ENCODE data around the gene MACF1. TPM values are rescaled to one million over a fixed set of nuclear protein-coding genes. Genes with fewer than 3 reads are reported as not detected.
A peak's percentile ranks its signal among the peaks of the same experiment; 100 is the strongest.

Gene MACF1
- total RNA-seq, 1 donor from 2014 or later: 322 TPM

DNA sequence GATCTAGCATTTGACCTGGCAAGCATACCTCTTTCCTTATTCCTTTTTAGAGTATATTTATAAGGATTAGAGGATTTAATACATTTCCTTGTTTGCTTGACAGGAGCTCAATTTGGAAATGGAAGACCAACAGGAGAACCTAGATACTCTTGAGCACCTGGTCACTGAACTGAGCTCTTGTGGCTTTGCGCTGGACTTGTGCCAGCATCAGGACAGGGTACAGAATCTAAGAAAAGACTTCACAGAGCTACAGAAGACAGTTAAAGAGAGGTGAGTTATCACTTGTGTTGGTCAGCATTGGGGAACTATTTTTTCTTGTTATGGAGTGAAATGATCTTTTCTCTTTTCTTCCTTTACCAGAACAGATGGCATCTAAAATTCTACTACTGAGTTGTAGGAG is 163.6 kb downstream of the MACF1 start:
- no peak for DNase-seq (ENCODE audit: low spot score)
- intact Hi-C loops (cut with DNase I): loop anchor here (5.0 kb wide), 1 partner anchor 1421 kb away; the partner anchor contains the start of gene INPP5B
- no peak for ATAC-seq

DNA sequence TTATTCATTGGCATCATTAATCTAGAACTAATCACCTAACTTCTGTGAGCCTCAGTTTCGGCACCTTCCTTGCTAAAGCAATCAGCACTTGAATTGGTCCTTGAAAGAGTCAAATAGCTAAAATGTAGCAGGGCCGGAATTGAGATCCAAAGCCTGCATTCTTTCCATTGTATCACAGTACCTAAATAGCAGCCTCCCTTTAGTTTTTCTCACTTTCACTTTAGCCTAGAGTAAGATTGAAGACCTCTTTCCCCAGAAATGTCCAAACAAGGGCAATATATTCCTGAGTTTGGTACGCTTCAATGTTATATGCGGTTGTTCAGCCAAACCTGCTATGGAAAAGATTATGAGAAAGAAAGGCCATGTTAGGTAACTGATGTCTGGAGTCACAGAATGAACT is 165.1 kb downstream of the MACF1 start:
- intact Hi-C loops (cut with DNase I): loop anchor here (5.0 kb wide), 1 partner anchor 1422 kb away; the partner anchor contains the start of gene INPP5B
- DNase-seq (ENCODE audit: low spot score): no peak
- ATAC-seq: no peak

DNA sequence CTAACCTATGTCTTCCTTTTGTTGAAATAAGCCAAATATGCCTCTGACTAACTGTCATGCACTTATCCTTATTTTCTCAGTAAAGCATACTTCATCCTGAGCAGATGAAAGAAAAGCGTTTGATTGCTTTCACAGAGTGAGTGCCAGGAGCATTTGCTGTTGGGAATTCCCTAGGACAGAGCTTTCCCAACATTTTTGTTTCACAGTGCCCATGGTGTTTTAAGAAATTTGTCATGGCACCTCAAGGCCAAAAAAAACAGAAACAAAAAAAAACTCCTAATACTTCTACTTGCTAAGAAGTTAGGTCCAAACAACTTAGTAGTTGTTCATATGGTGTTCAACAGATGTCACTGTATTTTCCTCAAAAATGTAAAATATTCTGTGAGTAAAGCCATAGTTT is 166.1 kb downstream of the MACF1 start:
- no peak for DNase-seq (ENCODE audit: low spot score)
- peak; percentile 75 for ATAC-seq
- intact Hi-C loops (cut with DNase I): no loop called here

DNA sequence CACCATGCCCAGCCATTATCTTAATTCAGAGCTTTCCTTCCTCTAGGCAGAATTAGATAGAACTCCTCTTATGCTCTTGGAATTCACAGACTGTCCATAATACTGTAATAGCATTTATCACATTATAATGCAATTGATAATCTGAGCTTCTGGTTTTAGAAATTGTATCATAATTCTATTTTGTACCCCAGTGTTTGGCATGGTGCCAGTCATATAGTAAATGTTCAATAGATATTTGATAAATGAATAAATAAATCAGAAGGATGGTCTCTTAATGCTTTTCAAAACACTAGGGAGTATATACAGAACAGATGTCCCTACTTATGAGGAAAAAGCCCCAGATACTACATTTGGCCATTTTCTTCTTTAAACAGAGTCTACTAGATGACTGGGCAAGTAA is 167.6 kb downstream of the MACF1 start:
- ATAC-seq (no peak), DNase-seq (ENCODE audit: low spot score) (no peak)
- intact Hi-C loops (cut with DNase I): no loop called here

DNA sequence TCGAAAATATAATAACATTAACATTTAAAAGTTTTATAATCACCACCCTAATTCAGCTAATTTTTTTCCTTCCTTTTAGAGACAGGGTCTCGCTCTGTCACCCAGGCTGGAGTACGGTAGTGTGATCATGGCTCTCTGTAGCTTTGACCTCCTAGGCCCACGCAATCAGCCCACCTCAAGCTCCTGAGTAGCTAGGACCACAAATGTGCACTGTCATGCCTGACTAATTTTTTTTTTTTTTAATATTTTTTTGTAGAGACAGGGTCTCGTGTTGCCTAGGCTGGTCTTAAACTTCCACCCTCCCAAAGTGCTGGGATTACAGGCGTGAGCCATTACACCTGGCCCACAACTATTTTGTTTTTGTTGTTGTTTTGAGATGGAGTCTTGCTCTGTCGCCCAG is 172.2 kb downstream of the MACF1 start:
- ATAC-seq: no peak
- intact Hi-C loops (cut with DNase I): no loop called here
- DNase-seq (ENCODE audit: low spot score): no peak

DNA sequence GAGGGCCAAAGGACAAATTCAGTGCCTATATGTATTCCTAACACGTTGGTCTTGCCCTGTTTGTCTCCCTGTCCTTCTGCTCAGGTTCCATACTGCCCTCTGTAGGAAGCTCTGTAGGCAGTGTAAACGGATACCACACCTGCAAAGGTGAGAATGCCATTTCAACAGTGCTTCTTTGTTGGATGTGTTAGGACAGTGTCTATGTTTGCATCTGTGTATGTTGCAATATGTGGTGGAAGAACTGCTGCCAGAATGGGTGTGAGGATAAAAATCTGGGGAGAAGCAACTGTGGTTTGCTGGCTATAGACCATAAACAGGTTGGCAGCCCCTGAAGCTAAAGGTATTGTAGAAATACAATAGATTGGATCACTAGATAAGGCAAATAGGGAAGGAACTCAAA is 173.9 kb downstream of the MACF1 start:
- no peak for ATAC-seq
- intact Hi-C loops (cut with DNase I): no loop called here

DNA sequence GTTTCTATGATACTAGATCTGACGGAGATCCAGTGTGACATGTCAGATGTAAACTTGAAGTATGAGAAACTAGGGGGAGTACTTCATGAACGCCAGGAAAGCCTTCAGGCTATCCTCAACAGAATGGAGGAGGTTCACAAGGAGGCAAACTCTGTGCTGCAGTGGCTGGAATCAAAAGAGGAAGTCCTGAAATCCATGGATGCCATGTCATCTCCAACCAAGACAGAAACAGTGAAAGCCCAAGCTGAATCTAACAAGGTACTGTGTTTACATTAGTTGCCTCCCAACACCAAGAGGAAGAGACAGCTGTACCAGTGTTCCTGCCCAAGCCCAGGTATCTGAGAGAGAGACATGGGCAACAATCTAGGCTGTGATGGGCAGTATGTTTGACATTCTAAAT is 174.7 kb downstream of the MACF1 start:
- DNase-seq (ENCODE audit: low spot score) (no peak), ATAC-seq (no peak)
- intact Hi-C loops (cut with DNase I): no loop called here

More for the DNA sequence above, 173.9 kb downstream of the MACF1 start:
- no peak for DNase-seq (ENCODE audit: low spot score)

DNA sequence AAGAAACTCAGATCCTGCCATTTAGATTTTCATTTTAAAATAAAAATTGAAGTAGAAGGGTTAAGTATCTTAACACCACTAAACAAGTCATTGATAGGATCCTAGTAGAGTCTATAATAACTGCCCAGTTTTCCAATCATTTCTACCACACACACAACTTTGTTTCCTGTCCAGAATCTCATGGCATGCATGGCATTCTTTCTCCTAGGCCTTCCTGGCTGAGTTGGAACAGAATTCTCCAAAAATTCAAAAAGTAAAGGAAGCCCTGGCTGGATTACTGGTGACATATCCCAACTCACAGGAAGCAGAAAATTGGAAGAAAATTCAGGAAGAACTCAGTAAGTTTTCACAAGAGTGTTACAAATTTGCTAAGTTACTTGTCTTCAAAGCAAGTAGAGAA is 175.5 kb downstream of the MACF1 start:
- DNase-seq (ENCODE audit: low spot score): no peak
- ATAC-seq: no peak
- intact Hi-C loops (cut with DNase I): loop anchor here (1.0 kb wide), 1 partner anchor 44 kb away; no protein-coding TSS in a partner anchor

DNA sequence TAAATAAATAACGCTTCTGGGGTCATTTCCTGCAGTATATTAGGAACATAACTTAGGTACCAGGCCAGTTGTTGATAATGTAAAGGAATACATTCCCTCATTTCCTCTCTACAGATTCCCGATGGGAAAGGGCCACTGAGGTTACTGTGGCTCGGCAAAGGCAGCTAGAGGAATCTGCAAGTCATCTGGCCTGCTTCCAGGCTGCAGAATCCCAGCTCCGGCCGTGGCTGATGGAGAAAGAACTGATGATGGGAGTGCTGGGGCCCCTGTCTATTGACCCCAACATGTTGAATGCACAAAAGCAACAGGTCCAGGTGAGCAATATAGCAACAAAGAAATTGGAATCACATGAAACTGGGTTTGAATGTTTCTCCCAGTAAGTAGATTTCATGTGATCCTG is 177.3 kb downstream of the MACF1 start:
- intact Hi-C loops (cut with DNase I): no loop called here
- ATAC-seq (no peak), DNase-seq (ENCODE audit: low spot score) (no peak)

DNA sequence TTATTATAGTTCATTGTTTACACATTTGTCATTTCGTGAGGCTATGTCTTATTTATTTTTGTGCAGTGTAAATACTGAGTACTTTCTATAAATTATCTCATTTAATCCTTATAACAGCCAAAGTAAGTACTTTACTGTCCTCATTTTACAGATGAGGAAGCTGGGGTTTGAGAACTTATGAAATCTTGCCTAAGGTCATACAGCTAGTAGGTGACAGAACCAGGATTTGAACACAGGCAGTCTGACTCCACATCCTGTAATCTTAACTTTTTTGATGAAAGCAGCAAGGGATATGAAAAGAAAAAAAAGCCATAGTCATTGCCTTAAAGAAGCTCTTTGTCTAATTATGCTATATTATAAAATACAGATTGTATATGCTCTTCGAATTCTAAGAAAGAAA is 179.8 kb downstream of the MACF1 start:
- ATAC-seq: no peak
- intact Hi-C loops (cut with DNase I): no loop called here
- DNase-seq (ENCODE audit: low spot score): no peak

DNA sequence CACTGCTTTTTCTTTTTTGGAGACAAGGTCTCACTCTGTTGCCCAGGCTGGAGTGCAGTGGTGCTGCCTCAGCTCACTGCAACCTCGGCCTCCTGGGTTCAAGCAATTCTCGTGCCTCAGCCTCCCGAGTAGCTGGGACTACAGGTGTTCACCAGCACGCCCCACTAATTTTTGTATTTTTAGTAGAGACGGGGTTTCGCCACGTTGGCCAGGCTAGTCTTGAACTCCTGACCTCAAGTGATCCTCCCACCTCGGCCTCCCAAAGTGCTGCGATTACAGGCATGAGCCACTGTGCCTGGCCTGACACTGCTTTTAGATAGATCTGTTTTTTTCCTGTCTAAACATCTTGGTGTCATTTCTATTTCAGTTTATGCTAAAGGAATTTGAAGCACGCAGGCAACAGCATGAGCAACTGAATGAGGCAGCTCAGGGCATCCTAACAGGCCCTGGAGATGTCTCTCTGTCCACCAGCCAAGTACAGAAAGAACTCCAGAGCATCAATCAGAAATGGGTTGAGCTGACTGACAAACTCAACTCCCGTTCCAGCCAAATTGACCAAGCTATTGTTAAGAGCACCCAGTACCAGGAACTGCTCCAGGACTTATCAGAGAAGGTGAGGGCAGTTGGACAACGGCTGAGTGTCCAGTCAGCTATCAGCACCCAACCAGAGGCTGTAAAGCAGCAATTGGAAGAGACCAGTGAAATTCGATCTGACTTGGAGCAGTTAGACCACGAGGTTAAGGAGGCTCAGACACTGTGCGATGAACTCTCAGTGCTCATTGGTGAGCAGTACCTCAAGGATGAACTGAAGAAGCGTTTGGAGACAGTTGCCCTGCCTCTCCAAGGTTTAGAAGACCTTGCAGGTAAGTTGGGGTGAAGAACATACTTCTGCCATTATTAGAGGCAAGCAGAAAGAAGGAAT is 180.8 kb downstream of the MACF1 start:
- peak; percentile 53 for ATAC-seq
- intact Hi-C loops (cut with DNase I): no loop called here
- DNase-seq (ENCODE audit: low spot score): no peak

DNA sequence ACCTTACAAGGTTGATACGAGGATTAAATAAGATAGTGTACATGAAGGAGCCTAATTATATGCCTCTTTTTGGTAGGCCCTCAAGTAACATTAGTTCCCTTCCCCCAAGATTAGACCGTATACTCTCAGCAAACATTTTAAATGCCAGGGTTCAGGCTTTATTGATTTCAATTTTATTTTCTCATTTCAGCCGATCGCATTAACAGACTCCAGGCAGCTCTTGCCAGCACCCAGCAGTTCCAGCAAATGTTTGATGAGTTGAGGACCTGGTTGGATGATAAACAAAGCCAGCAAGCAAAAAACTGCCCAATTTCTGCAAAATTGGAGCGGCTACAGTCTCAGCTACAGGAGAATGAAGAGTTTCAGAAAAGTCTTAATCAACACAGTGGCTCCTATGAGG is 182.5 kb downstream of the MACF1 start:
- no peak for ATAC-seq
- intact Hi-C loops (cut with DNase I): no loop called here
- DNase-seq (ENCODE audit: low spot score): no peak

DNA sequence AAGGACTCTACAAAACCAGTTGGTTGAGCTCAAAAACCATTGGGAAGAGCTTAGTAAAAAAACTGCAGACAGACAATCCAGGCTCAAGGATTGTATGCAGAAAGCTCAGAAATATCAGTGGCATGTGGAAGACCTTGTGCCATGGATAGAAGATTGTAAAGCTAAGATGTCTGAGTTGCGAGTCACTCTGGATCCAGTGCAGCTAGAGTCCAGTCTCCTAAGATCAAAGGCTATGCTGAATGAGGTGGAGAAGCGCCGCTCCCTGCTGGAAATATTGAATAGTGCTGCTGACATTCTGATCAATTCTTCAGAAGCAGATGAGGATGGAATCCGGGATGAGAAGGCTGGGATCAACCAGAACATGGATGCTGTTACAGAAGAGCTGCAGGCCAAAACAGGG is 183.0 kb downstream of the MACF1 start:
- ATAC-seq: no peak
- intact Hi-C loops (cut with DNase I): no loop called here
- no peak for DNase-seq (ENCODE audit: low spot score)

DNA sequence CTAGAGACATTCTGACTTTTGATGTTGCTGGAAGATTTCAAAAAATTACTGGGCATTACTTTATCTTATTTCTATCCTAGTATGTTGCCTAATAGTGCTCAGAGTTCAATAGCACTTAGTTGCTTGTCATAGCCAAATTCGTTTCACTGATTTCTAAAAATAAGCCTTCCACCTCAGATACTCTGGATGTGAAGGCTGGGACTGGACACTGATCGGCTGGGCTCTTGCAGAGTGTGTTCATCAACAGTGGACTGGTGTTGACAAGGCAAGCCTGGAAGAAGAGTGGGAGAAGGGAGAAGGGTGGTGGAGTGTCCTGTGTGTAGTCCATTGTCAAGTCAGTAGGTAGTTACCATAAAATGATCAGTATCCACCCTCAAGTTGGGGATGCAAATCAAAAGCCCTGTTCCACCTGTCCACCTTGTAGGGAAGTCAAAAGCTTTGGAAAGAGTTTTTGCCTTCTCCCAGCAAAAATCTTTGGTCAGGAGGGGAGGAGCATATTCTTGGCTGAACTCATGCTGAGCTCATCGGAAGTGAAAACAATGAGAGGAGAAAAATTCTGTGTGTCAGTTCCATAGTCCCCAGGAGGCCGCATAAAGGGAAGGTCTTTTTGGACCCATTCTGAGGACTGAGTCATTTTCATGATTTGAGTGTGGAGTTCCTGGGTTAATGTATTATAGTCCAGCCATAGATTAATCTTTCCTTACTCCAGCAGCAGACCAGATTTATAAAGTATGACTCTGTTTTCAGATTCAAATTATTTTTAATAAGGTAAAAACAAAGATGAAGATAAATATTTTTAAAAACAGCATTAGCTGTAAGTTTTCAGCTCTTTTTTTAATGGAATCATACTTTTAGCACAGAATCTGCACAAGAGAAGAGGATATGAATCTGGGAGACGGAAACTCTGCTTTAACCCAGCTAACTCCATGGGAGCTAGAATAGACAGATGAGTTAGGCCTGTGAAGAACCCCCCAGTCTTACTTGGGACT is 187.5 kb downstream of the MACF1 start:
- DNase-seq (ENCODE audit: low spot score) (no peak), ATAC-seq (peak; percentile 87)
- intact Hi-C loops (cut with DNase I): no loop called here

DNA sequence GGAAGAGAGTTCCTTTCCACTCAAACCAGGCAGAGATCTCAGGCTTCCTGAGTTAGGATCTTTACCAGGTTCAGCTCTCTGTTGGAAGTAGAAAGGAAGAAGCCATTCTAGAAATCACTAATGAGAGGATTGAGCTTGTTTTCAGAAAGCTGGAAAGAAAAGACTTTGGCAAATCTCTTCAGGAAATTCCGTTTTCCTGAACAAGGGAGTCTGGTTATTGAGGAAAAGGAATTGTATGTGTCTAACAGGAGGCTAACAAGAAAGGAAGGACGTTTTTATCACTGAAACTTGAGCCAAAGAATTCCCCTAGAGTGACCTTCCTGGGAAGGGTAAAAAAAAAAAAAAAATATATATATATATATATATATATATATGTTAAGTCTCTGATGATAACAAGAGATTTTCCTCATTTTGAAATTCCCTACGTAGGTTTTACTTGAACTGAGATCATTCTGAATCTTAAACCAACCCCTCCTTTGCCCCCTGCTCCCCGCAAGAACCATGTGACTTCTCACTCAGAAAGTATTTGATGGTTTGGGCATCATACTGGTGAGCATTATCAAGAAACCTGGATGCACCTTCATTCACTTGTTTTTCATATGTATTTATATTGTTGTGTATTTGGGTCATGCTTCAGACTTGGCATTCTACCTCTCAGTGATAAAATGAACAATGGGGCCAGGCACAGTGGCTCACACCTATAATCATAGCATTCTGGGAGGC is 188.5 kb downstream of the MACF1 start:
- no peak for ATAC-seq
- intact Hi-C loops (cut with DNase I): no loop called here

DNA sequence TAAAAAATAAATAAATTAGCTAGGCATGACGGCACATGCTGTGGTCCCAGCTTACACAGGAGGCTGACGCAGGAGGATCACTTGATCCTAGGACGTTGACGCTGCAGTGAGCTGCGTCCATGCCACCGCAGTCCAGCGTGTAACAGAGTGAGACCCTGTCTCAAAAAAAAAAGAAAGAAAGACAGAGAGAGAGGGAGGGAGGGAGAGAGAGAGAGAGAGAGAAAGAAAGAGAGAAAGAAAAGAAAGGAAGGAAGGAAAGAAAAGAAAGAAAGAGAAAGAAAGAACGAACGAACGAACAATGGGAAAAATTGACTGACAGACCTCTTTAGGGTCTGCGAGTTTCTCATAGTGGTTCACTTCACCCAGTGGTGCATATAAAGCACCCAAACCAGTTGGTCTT is 189.2 kb downstream of the MACF1 start:
- DNase-seq (ENCODE audit: low spot score) (no peak), ATAC-seq (no peak)
- intact Hi-C loops (cut with DNase I): no loop called here

More for the DNA sequence above, 188.5 kb downstream of the MACF1 start:
- no peak for DNase-seq (ENCODE audit: low spot score)

DNA sequence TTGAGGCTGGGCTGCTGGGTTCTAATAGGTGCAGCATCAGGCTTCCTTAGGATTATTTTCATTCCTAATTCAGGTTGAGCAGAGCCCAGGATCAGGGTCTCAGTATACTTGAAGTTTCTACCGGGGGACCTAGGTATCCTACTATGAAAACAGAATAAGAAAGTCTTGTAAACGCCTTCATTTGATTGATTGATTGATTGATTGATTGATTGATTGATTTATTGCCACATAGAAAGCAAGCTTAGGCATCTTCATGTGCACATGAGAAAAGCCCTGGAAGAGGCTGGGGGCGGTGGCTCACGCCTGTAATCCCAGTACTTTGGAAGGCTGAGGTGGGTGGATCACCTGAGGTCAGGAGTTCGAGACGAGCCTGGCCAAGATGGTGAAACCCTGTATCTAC is 189.6 kb downstream of the MACF1 start:
- DNase-seq (ENCODE audit: low spot score) (no peak), ATAC-seq (no peak)
- intact Hi-C loops (cut with DNase I): no loop called here

DNA sequence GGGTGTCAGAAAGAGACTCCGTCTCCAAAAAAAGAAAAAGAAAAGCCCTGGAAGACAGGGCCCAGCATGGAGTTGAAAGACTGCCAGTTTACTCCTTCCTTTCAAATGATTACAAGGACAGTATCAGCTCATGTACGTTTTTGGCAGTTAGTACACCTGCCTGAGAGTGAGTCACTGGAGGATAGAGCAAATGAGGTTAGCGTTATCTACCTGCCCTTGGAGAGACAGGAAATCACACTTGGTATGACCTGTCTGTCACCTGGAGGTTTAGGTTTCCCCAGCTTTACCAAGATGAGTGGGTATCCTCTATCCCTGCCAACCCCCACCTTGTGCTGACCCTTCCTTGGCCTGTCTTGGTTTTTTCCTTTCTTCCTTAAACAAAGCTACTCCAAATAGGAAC is 190.1 kb downstream of the MACF1 start:
- DNase-seq (ENCODE audit: low spot score) (no peak), ATAC-seq (no peak)
- intact Hi-C loops (cut with DNase I): no loop called here

DNA sequence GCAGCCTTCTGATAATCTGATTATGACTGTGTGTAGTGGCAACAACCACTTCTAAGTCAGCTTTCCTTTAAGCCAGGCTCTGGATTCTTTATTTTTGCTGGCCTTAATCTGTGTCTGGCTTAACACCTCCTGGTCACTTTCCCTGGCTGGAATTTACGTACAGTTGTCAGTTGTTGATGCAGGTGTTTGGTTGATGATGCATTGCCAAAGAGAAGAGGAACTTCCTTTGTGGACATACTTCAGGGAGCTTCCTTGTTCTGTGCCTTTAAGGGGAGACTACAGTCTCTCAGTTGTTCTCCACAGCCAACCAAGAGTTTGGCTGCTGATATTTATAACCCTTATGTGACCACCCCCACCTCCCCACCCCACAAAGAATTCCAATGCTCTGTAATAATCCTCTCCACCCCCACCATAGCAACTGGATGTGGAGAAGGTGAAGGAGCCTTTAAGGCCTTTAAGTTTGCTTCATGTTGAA is 190.9 kb downstream of the MACF1 start:
- ATAC-seq (peak; percentile 55), DNase-seq (ENCODE audit: low spot score) (no peak)
- intact Hi-C loops (cut with DNase I): no loop called here

All from sciatic nerve (tissue), 2 donors.